Sciatic nerve (tissue), 2 donors: ENCODE data around the gene NTRK2. TPM values are rescaled to one million over a fixed set of nuclear protein-coding genes. Genes with fewer than 3 reads are reported as not detected.

ENCODE experiments used
- ATAC-seq: fragments of 200-7000 bp; cut with Tn5 transposase; one replicate; pipeline ENCODE4 v1.9.1; 2020; ENCODE audit warnings: mild to moderate bottlenecking, moderate library complexity
- DNase-seq: peaks from one replicate; pipeline ENCODE4 v3.0.0-alpha.2; 2020; ENCODE audit warnings: low spot score
- intact Hi-C: fragments of 100-400 bp; cut with DNase I; formaldehyde crosslinking; loops from one replicate; pipeline ENCODE4 v1.14.2; 2022
- total RNA-seq: library from RNA; stranded (reverse); fragmentation: NEBNext Ultra II Directional; extraction: Animal tissue kit (Norgen Biotek cat#: 25700); gene quantifications from one replicate; pipeline ENCODE4 v1.2.1, GENCODE V29; 2021
- donor health status: DM: no; HTN: no; CAD: no.
- donor health status: DM: no; HTN: no; CAD: no.

The NTRK2 gene
- total RNA-seq: 75.0 TPM

DNA sequence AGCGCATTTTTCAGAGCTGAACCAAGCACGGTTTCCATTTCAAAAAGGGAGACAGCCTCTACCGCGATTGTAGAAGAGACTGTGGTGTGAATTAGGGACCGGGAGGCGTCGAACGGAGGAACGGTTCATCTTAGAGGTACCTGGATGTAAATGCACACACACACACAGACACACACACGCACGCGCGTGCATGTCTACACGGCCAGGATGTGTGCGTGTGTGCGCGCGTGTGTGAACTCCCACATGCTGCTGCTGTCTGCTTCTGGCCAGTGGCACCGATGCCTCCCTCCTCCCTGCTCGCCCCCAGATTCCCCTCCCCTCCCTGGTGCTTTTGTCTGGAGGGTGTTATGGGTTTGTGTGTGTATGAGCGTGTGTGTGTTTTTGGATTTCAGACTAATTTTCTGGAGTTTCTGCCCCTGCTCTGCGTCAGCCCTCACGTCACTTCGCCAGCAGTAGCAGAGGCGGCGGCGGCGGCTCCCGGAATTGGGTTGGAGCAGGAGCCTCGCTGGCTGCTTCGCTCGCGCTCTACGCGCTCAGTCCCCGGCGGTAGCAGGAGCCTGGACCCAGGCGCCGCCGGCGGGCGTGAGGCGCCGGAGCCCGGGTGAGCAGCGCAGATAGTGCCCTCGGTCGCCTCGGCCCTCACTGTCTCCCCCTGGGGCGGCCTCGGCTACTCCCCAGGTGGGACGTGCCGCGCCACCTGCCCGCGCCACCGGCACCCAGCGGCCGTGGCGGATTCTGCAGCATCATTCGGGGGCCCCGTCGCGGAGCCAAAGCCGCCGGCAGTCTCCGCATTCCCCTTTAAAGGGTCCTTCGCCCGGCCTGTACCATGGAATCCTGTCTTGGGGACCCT, at the start of gene NTRK2:
Gene NTRK2, plus strand, starts transcription at position 442 of the 850 bp plus-strand sequence. CDS start 1,020 bp downstream, outside the sequence.
- ATAC-seq (peak; percentile 63), DNase-seq (peak; percentile 75)

DNA sequence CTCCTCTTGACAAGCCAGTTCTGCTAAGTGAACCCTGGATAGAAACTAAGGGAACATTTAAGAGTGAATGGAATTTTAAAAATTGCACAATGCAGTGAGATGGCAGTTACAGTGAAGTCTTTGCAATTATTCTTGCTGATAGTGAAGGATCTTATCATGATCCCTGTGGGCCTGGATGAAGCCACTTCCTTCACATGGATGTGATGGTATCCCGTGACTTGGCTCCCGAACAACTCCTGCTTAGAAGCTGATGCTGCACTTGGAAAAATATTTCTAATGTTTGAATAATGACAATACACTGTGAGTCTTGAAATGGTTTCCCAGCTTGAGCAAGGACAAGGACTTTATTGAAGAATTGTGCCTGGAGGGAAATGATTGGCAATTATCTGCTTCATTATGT, 49.2 kb upstream of the NTRK2 start:
- intact Hi-C loops: no loop called here
- ATAC-seq (no peak), DNase-seq (no peak)

More for the DNA sequence above, at the start of gene NTRK2:
- intact Hi-C loops: no loop called here

DNA sequence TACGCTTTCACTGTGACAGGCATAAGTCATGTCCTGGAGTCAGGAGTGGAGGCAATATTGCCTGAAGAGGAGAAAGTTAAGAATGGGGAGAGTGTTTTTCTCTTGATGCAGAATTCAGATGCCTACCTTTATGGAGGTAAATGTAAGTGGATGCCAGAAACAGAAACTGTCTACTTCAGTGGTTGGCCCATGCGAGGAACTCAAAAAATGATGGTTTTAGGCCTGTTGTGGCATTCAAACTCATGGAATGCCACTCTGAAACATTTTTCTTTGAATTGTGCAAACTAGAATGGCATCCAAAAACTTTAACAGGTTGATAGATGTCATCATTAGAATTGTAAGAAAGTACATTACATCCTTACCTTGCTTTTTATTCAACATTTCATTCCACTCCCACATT, 47.7 kb upstream of the NTRK2 start:
- no peak for DNase-seq
- intact Hi-C loops: no loop called here
- no peak for ATAC-seq

DNA sequence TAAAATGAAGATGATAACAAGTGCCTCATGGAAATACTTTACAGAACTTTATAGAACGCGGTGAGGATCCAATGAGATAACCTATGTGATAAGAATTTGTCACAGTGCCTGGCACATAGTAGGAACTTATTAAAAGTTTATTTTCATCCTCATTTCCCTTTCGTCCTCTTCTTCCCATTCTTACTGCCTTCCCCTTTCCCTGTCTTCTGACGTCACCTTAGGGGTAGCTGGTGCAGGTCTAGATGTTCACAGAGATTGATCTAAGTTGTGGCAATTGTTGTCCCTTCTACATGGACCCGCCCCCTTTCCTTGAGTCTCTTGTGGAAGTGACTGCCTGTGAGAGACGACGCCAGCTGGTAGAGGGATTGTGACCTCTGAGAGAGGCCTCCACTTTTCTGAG, 46.5 kb upstream of the NTRK2 start:
- intact Hi-C loops: no loop called here
- no peak for ATAC-seq
- DNase-seq: no peak

DNA sequence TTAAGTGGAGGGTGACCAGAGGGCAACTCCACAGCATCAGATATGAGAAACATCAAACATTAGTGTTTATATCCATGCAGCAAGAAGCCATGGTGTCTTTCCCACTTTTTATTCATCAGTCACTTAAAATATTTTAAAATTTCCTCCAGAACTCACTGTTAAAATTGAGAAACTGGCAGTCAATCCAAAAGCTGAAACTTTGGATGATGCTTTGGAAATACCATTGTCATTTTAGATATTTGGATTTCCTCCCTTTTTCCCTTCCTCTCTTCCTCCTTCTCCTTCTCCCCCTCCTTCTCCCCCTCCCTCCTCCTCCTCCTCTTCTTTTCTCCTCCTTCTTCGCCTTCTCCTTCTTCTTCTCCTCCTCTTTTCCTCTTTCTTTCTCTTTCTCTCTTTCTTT, 33.1 kb upstream of the NTRK2 start:
- DNase-seq: no peak
- no peak for ATAC-seq
- intact Hi-C loops: no loop called here

DNA sequence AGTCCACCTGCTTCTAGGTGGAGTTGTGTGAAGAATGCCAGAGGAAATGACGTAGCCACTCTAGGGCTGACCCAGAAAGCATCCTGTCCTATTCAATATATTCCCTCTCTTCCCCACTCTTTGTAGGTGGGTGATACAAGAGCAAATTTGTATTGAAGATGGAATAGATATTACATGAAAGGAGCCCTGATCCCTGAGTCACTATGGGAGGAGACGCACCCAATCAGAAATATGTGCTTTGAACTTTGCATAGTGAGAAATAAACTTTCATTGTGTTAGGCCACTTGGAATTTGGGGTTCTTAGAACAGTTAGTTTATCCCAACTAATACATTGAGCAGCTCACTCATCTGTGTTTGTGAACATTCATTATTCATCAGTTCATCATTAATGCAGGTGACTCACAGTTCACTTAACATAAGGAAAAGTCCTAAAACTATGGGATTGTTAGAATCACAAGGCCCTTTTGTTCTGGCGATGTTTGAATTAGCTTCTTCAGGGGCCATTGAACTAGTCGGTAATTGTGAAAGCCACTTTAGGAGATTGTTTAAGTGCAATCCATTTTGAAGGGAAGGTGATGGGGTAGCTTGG, 26.9 kb upstream of the NTRK2 start:
- ATAC-seq: no peak
- intact Hi-C loops: no loop called here

DNA sequence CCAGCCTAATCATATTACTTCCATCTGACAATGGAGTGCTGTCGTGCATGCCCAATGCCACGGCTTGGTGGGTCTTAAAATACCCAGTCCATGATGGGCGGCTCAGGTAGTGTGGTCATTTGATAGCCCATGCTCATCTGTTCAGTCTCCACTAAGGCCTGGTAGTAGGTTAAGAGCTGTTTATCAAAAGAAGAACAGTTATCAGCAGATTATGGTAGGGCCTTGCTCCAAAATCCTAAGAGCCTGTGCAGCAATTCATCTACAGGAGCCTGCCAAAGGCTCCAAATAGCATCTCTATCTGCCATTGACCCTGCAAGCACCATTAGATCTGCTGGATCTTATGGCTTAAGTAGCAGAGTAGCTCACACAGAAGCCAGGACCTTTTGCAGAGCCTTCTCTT, 21.8 kb upstream of the NTRK2 start:
- ATAC-seq (no peak), DNase-seq (no peak)
- intact Hi-C loops: no loop called here

More for the DNA sequence above, 26.9 kb upstream of the NTRK2 start:
- no peak for DNase-seq

DNA sequence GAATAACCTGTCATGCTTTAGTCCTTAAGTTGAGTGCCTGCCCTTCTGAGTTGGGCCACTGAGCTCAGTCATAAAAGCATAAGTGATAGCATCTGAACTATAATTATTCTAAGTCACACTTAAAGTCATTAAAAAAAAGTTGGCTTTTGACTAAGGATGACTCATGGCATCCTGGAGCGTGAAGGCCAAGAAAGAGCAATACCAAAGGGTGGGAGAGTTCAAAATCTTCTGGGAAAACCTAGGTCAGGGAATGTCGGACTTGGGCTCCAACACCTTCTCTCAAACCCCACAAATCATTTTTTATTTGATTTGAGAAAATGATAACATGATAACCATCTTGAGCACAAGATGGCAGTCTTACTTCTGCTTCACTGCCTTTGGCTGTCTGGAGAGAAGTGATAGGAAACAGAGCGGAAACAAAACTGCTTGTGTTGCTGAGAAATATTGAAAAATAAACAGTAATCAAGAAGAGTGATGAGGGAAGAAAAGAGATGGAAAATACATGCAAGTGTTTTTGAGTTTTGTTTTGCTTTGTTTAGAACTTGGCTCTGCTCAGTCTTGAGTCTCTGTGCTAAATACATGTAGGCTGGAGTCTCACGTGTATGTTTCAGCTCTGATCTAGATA, 16.9 kb upstream of the NTRK2 start:
- intact Hi-C loops: loop anchor here (10.0 kb wide), 1 partner anchor 762 kb away; no protein-coding TSS in a partner anchor
- ATAC-seq (peak; percentile 59), DNase-seq (no peak)

DNA sequence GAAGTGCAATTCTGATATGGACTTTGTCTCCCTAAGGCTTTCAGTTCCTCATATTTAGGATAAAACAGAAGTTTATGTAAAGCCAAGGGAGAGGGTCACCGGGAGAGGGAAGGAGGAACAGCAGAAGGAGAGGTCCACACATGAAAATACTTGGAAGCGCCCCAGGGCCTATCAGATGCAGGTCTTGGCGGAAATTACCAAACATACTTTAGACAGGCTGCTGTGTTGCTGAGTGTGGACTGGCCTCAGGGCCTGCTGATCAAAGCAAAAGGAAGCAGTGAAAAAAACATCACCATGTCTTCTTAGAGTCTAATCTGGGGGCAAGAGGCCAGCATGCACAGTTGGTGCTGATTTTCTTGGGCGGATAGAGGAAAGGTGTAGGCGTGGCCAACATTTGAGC, 14.1 kb upstream of the NTRK2 start:
- ATAC-seq: no peak
- no peak for DNase-seq
- intact Hi-C loops: loop anchor here (10.0 kb wide), 1 partner anchor 759 kb away; no protein-coding TSS in a partner anchor

DNA sequence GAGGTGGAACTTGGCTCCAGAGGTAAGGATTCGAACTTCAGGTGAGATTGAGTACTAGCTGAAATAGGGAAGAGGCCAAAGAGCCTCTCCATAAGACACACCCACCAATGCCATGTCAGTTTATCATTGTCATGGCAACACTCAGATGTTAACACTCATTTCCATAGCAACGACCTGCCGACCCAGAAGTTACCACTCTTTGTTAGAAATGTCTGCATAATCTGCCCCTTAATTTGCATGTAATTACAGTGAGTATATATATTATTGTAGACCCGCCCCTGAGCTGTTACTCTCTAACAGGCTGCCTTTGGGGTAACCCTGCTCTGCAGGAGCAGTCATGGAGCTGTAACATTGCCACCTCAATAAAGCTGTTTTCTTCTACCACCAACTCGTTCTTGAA, 10.2 kb upstream of the NTRK2 start:
- intact Hi-C loops: loop anchor here (10.0 kb wide), 1 partner anchor 755 kb away; no protein-coding TSS in a partner anchor
- DNase-seq (no peak), ATAC-seq (no peak)

DNA sequence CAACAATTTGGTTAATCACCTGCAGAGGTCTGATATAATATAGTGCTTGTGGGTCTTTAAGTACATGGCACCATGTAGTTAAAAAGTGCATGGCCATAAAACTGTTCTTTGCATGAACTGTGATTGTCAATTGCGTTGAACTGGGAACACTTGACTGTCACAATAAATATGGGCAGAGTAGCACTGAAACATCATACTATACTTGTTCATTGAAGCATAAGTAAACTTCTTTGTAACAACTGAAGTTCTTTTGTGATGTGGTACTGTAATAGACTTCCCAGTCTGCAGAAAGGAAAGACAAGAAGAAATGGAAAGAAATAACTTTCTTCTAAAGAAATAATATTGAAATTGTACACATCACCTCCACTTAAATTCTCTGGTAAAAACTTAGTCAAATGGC, 9.8 kb upstream of the NTRK2 start:
- intact Hi-C loops: loop anchor here (10.0 kb wide), 1 partner anchor 755 kb away; no protein-coding TSS in a partner anchor
- DNase-seq (no peak), ATAC-seq (no peak)

DNA sequence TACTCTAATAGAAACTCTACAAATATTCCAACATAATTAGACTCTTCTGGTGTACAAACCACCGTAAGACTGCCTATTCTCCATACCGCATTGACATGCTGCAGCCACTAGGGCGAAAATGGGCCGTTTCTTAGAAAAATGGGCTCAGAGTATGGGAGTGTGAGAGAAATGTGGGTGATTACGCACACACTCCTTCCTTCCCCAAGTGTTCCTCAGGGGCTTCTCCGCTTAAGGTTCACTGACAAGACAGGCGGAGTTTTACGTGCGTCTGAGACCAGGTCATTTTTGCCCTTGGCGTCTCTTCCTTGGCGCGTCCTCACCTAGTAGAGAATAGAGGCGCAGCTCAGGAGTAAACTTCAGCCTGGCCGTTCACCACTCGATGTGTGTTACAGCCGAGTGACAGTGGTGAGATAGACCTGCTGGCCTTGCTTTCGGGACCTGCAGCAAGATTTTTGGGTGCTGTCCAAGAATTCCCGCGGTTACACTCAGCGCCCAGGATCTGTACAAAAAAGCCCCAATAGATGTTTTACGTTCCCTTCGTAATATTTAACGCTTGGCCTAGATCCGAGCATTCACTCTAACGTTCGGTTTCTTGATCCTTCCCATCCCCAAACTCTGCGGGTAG, 1.8 kb upstream of the NTRK2 start:
- peak; percentile 40 for ATAC-seq
- intact Hi-C loops: no loop called here
- peak; percentile 63 for DNase-seq

DNA sequence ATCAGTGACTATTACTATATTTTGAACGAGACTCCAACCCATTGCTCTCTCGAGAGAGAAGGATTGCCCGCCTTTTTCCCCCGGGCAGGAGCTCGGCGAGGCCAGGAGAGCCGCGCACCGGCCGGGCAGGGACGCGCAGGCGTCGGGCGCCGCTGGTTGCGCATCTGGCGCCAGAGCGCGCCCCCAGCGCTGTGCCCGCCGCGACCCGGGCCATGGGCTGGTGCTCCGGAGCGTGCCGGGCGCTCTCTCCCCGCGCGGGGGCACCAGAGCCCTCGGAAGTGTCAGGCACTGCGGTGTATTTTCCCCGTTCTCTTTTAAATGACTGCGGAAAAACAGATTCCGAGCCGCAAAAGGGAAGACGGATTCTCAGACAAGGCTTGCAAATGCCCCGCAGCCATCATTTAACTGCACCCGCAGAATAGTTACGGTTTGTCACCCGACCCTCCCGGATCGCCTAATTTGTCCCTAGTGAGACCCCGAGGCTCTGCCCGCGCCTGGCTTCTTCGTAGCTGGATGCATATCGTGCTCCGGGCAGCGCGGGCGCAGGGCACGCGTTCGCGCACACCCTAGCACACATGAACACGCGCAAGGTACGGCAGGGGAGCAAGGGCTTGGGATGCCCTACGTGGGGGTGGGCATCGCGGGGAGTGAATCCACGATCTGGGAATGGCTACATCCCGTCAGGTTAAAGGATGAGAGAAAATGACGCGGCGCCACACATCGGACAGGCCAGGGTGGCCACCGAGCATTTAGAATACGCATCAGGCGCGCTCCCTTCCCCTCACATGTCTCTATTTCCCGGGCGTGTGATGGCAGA, 1.1 kb upstream of the NTRK2 start:
- DNase-seq: peak; percentile 89
- peak; percentile 88 for ATAC-seq

DNA sequence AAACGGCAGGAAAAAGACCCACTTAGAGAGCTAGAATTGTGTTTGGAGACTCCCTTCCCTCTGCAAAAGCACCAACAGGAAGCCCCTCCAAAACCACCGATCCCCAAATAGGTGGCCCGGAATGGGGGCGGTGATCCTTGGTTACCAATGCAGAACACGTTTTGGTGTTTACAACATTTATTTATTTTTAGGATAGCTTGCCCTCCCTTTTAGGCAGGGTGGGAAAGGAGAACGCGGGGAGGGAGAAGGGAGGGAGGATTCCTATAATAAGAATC, 579 bp upstream of the NTRK2 start:
- DNase-seq: no peak
- intact Hi-C loops: no loop called here
- ATAC-seq: no peak

More for the DNA sequence above, 1.1 kb upstream of the NTRK2 start:
- intact Hi-C loops: no loop called here

DNA sequence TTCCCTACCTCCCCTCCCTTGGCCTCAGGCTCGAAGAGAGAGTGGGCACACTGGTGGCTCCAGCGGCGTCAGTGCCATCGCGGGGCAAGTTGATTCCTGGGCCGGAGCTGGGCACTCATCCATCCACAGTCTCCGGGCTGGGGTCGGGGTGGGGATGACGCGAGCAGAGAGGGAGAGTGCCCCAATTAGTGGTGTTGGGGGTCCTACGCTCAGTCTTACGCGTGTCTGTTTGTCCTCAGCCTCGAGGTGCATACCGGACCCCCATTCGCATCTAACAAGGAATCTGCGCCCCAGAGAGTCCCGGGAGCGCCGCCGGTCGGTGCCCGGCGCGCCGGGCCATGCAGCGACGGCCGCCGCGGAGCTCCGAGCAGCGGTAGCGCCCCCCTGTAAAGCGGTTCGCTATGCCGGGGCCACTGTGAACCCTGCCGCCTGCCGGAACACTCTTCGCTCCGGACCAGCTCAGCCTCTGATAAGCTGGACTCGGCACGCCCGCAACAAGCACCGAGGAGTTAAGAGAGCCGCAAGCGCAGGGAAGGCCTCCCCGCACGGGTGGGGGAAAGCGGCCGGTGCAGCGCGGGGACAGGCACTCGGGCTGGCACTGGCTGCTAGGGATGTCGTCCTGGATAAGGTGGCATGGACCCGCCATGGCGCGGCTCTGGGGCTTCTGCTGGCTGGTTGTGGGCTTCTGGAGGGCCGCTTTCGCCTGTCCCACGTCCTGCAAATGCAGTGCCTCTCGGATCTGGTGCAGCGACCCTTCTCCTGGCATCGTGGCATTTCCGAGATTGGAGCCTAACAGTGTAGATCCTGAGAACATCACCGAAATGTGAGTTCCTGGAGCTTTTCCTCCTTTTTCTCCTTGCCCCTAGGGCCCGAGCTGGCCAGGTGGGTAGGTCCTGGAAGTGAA, 861 bp downstream of the NTRK2 start:
- intact Hi-C loops: no loop called here
- ATAC-seq: peak; percentile 7

DNA sequence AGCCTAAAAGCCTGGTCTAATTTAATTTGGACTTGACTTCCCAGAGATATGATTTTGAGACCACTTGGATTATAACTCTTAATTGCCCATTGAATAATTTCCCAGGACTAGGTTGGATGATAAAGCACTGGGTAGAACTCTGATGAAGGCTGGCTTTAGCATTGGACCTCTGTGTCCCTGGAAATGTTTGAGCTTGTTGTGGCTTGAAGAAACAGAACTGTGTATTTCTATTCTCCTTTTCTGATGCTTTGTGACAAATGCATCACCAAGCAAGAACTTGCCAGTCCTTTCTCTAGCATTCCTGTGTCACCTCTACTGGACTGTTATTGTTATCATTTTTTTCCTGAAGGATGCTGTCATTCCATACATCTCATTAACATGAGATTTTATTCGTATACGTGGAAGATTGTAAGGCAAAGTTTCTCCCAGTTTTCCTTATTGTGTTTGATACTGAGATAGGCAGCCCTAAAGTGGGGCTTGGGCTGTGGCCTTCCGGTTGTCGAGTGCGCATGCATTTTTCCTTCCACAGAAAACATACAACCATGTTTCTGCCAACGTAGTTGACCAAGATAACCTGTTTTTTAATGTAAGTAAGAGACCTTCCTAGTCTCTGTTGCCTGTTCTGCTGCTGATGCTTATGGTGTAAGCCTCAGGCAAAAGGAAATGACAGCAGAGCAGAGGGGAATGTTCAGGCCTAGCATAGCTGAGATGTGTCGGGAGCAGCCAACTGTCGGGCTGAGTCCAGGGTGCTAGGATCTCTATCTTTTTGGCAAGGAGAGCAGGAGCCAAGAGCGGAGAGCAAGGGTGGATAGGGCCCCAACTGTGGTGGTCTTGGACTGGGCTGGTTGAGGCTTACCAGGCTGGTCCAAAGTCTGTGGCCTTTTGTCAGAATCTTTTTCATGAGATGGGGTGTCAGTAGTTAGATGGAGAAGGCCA, 2.3 kb downstream of the NTRK2 start:
- ATAC-seq (peak; percentile 23), DNase-seq (no peak)
- intact Hi-C loops: no loop called here

More for the DNA sequence above, 861 bp downstream of the NTRK2 start:
- peak; percentile 74 for DNase-seq

DNA sequence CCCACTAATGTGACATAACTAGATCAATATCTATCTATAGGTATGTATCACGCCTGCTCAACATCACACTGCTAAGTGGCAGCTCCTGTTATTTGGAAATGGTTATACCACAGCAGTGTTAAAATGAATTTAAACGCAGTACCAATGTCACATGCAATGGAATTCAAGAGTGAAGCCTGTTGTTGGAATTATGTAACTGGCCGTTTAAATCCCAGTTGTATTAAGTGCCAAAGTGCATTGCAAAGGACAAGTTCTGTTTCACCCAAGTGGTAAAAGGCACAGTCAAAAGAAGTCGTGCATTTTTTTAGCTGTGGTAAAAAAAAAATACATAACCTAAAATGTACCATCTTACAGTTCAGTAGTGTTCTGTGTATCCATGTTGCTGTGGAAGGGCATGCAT, 4.3 kb downstream of the NTRK2 start:
- intact Hi-C loops: no loop called here
- no peak for DNase-seq
- ATAC-seq: no peak
